ENCODE results near the gene GPATCH2L. TPM values are rescaled to one million over a fixed set of nuclear protein-coding genes. Genes with fewer than 3 reads are reported as not detected.

The GPATCH2L gene
- total RNA-seq, 1 donor from 2014 or later, result 40.3 TPM

DNA sequence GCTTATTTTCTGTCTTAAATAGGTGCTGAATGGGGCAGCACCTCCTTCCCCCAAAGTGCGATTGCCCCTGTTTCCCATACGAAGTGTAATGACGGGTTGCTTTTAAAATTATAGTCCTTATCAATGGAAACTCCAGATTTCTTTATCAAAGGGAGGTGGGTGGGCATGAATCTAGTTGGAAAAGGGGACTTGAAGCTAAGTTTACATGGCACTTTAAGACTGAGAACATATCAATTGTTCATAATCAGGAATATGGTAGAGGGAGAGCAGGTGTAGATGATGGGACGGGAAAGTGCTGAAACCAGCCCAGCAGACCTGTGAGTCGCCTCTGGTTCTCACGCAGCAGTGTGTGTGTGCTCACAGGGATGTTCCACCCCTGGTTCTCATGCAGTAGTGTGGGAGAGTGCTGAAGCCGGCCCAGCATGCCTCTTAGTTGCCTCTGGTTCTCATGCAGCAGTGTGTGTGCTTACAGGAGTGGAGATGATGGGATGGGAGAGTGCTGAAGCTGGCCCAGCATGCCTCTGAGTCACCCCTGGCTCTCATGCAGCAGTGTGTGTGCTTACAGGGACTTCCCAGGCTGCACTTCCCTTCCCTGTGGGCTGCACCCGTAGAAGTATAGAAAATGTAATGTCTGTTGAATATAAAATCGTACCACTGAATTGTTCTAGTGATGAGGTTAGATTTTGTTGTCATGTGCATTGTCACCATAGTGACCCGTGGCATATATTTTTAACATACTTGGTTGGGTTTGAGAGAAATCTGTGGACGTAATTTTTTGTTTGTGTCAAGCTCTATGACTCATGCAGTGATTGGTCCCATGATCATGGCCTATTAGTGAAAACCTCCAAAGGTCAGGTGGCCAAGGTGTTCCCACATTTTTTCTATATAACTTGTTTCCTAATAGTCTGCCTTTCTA lies 51.6 kb downstream of the GPATCH2L start:
- H3K4me1 ChIP-seq, result no peaks in the 10 kb centered on the region
- TF ChIP-seq, protein P1, sequence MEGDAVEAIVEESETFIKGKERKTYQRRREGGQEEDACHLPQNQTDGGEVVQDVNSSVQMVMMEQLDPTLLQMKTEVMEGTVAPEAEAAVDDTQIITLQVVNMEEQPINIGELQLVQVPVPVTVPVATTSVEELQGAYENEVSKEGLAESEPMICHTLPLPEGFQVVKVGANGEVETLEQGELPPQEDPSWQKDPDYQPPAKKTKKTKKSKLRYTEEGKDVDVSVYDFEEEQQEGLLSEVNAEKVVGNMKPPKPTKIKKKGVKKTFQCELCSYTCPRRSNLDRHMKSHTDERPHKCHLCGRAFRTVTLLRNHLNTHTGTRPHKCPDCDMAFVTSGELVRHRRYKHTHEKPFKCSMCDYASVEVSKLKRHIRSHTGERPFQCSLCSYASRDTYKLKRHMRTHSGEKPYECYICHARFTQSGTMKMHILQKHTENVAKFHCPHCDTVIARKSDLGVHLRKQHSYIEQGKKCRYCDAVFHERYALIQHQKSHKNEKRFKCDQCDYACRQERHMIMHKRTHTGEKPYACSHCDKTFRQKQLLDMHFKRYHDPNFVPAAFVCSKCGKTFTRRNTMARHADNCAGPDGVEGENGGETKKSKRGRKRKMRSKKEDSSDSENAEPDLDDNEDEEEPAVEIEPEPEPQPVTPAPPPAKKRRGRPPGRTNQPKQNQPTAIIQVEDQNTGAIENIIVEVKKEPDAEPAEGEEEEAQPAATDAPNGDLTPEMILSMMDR (IDR thresholded peaks at IDR 0.05), result no peak
- no peaks in the 10 kb centered on the region for H3K27me3 ChIP-seq
- no peaks in the 10 kb centered on the region for H3K9me3 ChIP-seq
- DNase-seq (ENCODE audit: low spot score in 2 of 2), result no peak
- H3K27ac ChIP-seq, result no peak overlapping the region
- intact Hi-C loops (cut with DNase I), result no loop called here
- H3K4me3 ChIP-seq, result no peak overlapping the region
- H3K36me3 ChIP-seq, result peaks cover 24 to 47% of the 10 kb centered on the region in 2 donors

DNA sequence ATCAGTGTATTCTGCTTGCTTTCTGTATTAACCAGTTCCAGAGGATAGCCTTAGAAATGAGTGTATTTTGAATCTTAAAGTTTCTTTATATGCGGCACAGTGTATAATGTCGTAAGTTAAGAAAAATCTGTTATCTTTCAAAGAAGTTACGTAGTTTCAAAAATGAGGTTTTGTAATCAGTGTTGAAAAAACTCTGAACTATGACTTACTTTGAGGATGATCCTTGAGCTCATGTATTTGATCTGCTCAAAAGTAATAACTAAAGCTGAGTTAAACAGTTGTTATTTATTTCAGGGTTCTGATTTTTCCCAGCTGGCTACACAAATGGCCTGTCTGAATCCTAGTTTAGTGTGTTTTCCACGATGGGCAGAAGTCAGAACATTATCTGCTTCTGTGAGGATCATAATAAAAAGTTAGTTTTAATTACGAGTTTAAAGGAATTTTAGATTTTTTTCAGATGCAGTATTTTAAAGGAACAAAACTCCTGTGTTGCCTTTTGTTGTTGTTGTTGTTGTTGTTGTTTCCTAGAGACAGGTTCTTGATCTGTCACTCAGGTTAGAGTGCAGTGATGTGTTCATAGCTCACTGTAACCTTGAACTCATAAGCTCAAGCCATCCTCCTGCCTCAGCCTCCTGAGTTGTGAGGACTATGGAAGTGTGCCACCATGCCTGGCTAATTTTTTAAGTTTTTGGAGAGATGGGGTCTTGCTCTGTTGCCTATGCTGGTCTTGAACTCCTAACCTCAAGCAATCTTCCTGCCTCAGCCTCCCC lies 52.9 kb downstream of the GPATCH2L start:
- DNase-seq (ENCODE audit: low spot score in 2 of 2), result no peak
- H3K9me3 ChIP-seq, result no peaks in the 10 kb centered on the region
- no peak overlapping the region for H3K27ac ChIP-seq
- TF ChIP-seq, protein P1 (IDR thresholded peaks at IDR 0.05), result no peak
- H3K4me3 ChIP-seq, result no peak overlapping the region
- H3K4me1 ChIP-seq, result no peaks in the 10 kb centered on the region
- intact Hi-C loops (cut with DNase I), result no loop called here
- H3K27me3 ChIP-seq, result no peaks in the 10 kb centered on the region
- peaks cover 23 to 38% of the 10 kb centered on the region in 2 donors for H3K36me3 ChIP-seq

DNA sequence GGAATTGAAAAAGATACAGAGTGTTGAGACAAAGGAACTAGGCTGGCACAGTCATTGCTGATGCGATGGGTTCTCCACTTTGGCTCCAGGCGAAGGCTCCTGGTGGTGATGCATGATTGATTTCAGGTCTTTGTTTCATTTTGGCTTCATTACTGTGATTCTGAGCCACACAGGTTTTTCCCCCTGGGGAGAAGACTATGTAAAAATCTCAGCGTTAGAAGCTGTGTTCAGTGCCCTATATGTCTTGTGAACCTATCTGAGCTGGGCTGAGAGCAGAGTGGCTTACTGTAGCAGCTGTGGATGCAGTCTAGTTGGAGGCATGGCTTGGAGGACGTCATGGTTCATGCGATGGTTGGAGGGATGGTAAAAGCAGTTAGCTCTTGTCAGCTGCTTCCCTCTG lies 54.0 kb downstream of the GPATCH2L start:
- TF ChIP-seq, protein P1 (IDR thresholded peaks at IDR 0.05), result no peak
- intact Hi-C loops (cut with DNase I), result no loop called here
- H3K27ac ChIP-seq, result no peak overlapping the region
- no peaks in the 10 kb centered on the region for H3K4me1 ChIP-seq
- H3K4me3 ChIP-seq, result no peak overlapping the region
- DNase-seq (ENCODE audit: low spot score in 2 of 2), result no peak
- no peaks in the 10 kb centered on the region for H3K27me3 ChIP-seq
- H3K36me3 ChIP-seq, result peaks cover 23 to 28% of the 10 kb centered on the region in 2 donors
- H3K9me3 ChIP-seq, result no peaks in the 10 kb centered on the region

DNA sequence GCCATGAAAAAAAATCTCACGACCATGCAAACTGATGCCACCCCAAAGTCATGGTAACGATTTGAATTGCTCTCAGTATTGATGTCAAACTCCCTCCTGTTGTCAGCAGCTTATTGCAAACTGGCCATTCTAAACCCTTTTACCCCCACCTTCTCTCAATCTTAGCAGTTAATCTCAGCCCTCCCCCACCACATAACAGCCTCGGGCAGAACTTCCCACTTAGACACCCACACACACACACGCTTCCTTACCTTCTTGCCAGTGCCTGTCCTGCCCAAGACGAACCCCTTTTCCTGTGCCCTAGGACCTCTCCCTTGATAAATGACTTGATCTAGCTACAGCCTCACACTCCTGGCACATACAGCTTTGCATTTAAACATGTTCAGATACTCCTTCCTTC lies 56.6 kb downstream of the GPATCH2L start:
- TF ChIP-seq, protein P1 (IDR thresholded peaks at IDR 0.05), result no peak
- no peak for DNase-seq (ENCODE audit: low spot score in 2 of 2)
- Histone ChIP-seq H3K9me3 (peaks cover 0 to 1% of the 10 kb centered on the region in 2 donors), H3K36me3 (peaks cover 6% of the 10 kb centered on the region in 2 donors), H3K4me3 (no peak overlapping the region), H3K4me1 (no peaks in the 10 kb centered on the region), H3K27me3 (no peaks in the 10 kb centered on the region), H3K27ac (no peak overlapping the region)
- intact Hi-C loops (cut with DNase I), result no loop called here

DNA sequence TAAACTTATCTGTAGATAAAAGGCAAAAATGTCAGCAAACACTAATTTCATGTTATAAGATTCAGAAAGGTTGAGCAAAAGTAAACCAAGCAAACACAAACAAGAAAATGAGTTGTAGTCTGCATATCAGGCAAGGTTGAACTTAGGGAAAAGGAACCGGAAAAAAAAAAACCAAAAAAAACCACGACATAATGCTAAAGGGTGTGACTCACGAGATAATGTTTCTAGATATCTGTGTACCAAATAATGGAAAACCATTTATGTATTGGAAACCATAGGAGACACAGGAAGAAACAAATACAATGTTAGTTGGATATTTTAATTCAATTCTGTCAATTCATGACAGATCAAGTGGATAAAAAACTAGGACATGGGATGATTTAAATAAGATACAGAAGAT lies 60.5 kb downstream of the GPATCH2L start:
- intact Hi-C loops (cut with DNase I), result no loop called here
- DNase-seq (ENCODE audit: low spot score in 2 of 2), result no peak
- Histone ChIP-seq H3K27ac (no peak overlapping the region), H3K9me3 (peaks cover 0 to 11% of the 10 kb centered on the region in 2 donors), H3K27me3 (no peaks in the 10 kb centered on the region), H3K4me1 (no peaks in the 10 kb centered on the region), H3K36me3 (no peaks in the 10 kb centered on the region), H3K4me3 (no peak overlapping the region)
- TF ChIP-seq, protein P1 (IDR thresholded peaks at IDR 0.05), result no peak

Data from ascending aorta (tissue), 2 donors.